HL-60/S4 treated with retinoic acid at 250 ng/mL for 4 days and 3 days (cell line): ENCODE data around the gene STARD5.

Experiments used
- in situ Hi-C: fragments of 300-500 bp; cut with MboI; formaldehyde crosslinking; loops from 2 replicates; pipeline ENCODE4 v1.7.0; 2022; ENCODE audit warnings: low sequenced_read_pairs

Gene STARD5

GRCh38 chr15:81261172-81261811 lies 62.6 kb downstream of the STARD5 start:
- in situ Hi-C loops = loop anchor here (10.0 to 25.0 kb wide), 4 partner anchors 144 to 799 kb away; no protein-coding TSS in a partner anchor

- in situ Hi-C loops = loop anchor here (10.0 to 25.0 kb wide), 4 partner anchors 145 to 798 kb away; no protein-coding TSS in a partner anchor
These were observed 64.1 kb downstream of the STARD5 start for GRCh38 chr15:81259760-81260298.
